Neuronal stem cell (in vitro differentiated cells): ENCODE data around the gene COTL1.

Source experiments
- DNase-seq: peaks from one replicate; pipeline ENCODE4 v3.0.0-alpha.2; 2013; ENCODE audit warnings: low spot score
- H2AFZ ChIP-seq: one replicate; pipeline ENCODE4 v1.6.1; 2013; ENCODE audit warnings: mild to moderate bottlenecking, low read length, inconsistent platforms
- H2AK5ac ChIP-seq: 2 replicates; pipeline ENCODE4 v1.6.1; 2013; ENCODE audit warnings: low read depth, mild to moderate bottlenecking, inconsistent platforms, low read length, moderate library complexity, mixed read lengths
- H2BK120ac ChIP-seq: 2 replicates; pipeline ENCODE4 v1.6.1; 2013; ENCODE audit warnings: low read depth, mild to moderate bottlenecking, inconsistent platforms, low read length, moderate library complexity, mixed read lengths
- H2BK12ac ChIP-seq: one replicate; pipeline ENCODE4 v1.6.1; 2013; ENCODE audit warnings: low read length, inconsistent platforms
- H2BK15ac ChIP-seq: 2 replicates; pipeline ENCODE4 v1.6.1; 2013; ENCODE audit warnings: mild to moderate bottlenecking, low read length, inconsistent platforms, mixed read lengths
- H2BK5ac ChIP-seq: one replicate; pipeline ENCODE4 v1.6.1; 2013; ENCODE audit warnings: inconsistent platforms, mild to moderate bottlenecking, low read length, moderate library complexity
- H3K14ac ChIP-seq: one replicate; pipeline ENCODE4 v1.6.1; 2013; ENCODE audit warnings: low read length, inconsistent platforms
- H3K18ac ChIP-seq: 2 replicates; pipeline ENCODE4 v1.6.1; 2013; ENCODE audit warnings: low read length, inconsistent platforms
- H3K23ac ChIP-seq: 2 replicates; pipeline ENCODE4 v1.6.1; 2013; ENCODE audit warnings: low read depth, mild to moderate bottlenecking, mixed read lengths, low read length, inconsistent platforms; ENCODE audit not compliant: poor library complexity
- H3K27ac ChIP-seq: replicated peaks from 3 replicates; pipeline ENCODE4 v1.5.1; 2013; ENCODE audit warnings: low read length, inconsistent platforms
- H3K27me3 ChIP-seq, 3 experiments: 2 replicates each; pipeline ENCODE4 v1.6.1; 2013; ENCODE audit warnings: low read length in 3 of 3, mild to moderate bottlenecking in 2 of 3, inconsistent platforms in 1 of 3, low read depth in 1 of 3, mixed read lengths in 1 of 3, moderate library complexity in 1 of 3; ENCODE audit not compliant: control insufficient read depth in 3 of 3, insufficient read depth in 3 of 3
- H3K36me3 ChIP-seq, 2 donors: replicated peaks in 1 of 2; 2 replicates each; pipeline ENCODE4 v1.6.1; 2013; ENCODE audit warnings: low read length in 2 of 2; ENCODE audit not compliant: control insufficient read depth in 2 of 2, insufficient read depth in 2 of 2
- H3K4ac ChIP-seq: 2 replicates; pipeline ENCODE4 v1.6.1; 2013; ENCODE audit warnings: inconsistent platforms, mild to moderate bottlenecking, low read length, moderate library complexity
- H3K4me1 ChIP-seq, 2 donors: 1 replicate in 1 of 2; 2 replicates in 1 of 2; pipeline ENCODE4 v1.6.1; 2013; ENCODE audit warnings: low read length in 2 of 2, low read depth in 1 of 2; ENCODE audit not compliant: control insufficient read depth in 2 of 2, insufficient read depth in 1 of 2
- H3K4me2 ChIP-seq: one replicate; pipeline ENCODE4 v1.6.1; 2013; ENCODE audit warnings: mild to moderate bottlenecking, low read length, inconsistent platforms; ENCODE audit not compliant: insufficient read depth, poor library complexity, severe bottlenecking
- H3K4me3 ChIP-seq, 2 donors: 2 replicates each; pipeline ENCODE4 v1.5.1; 2013; ENCODE audit warnings: low read length in 2 of 2, mild to moderate bottlenecking in 2 of 2, inconsistent platforms in 1 of 2, moderate library complexity in 1 of 2
- H3K79me1 ChIP-seq: one replicate; pipeline ENCODE4 v1.6.1; 2013; ENCODE audit warnings: low read depth, mild to moderate bottlenecking, inconsistent platforms, low read length, moderate library complexity
- H3K9ac ChIP-seq: one replicate; pipeline ENCODE4 v1.6.1; 2013; ENCODE audit warnings: mild to moderate bottlenecking, low read depth, low read length, inconsistent platforms; ENCODE audit not compliant: poor library complexity
- H3K9me3 ChIP-seq, 2 donors: replicated peaks in 1 of 2; 2 replicates each; pipeline versions ENCODE3 to v1.6.1; 2013; ENCODE audit warnings: low read length in 2 of 2, mild to moderate bottlenecking in 2 of 2, inconsistent platforms in 1 of 2, low read depth in 1 of 2, mixed read lengths in 1 of 2, moderate library complexity in 1 of 2; ENCODE audit not compliant: control insufficient read depth in 2 of 2, insufficient read depth in 1 of 2
- H4K8ac ChIP-seq: one replicate; pipeline ENCODE4 v1.6.1; 2013; ENCODE audit warnings: low read depth, mild to moderate bottlenecking, inconsistent platforms, low read length, moderate library complexity
- H4K91ac ChIP-seq: one replicate; pipeline ENCODE4 v1.6.1; 2013; ENCODE audit warnings: low read length, low read depth, mild to moderate bottlenecking, inconsistent platforms; ENCODE audit not compliant: poor library complexity
- WGBS, 2 donors: extraction: QIAGEN DNeasy Blood & Tissue Kit; methylation state at CpG; one replicate each; pipeline ENCODE4 v1.1.7; 2013; ENCODE audit warnings: missing lambda C conversion rate in 2 of 2, mixed read lengths in 1 of 2; ENCODE audit not compliant: insufficient read length in 2 of 2, insufficient replicate concordance in 1 of 2; ENCODE audit errors: extremely low coverage in 2 of 2; 5-methylcytosine and 5-hydroxymethylcytosine counted together

COTL1 gene

DNA sequence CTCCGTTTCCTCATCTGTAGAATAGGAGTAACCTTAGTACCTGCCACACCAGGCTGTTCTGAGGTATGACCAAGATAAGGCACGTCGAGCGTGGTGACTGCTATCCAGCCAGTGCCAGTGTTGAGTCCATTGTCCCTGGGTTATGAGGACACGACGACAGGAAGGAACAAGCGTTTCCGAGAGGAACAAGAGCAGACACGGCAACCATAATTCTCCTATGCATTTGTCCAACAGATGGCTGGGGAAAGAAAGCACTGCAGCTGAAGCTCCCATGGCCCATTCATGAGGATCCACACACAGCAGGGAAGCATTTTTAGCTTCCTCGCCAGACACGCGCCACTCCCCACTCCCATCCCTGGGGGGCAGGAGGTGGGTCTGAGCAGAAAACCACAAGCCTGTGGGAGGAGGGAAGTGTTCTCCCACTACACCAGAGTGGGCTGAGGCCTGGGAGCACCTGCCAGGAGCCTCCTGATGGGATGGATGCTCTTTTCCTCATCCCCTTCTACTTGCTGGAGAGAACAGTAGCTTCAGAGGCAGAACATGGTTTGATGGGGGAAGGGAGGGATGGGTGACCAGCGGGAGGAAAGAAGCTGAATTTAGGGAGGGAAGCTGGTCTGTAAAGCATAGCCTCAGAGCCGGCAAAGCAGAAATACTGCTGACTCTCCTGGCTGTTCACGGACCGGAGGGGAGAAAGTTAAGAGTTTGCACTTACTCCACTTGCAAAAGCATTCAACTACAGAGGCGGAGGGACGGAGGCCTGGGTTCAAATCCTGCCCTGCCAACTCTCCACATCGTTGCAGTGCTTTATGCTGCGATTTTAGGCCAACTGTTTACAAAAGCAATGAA, 2.7 kb downstream of the COTL1 start:
- Histone ChIP-seq H3K9ac (no peak overlapping the region), H2BK5ac (no peak overlapping the region), H2AK5ac (peak overlapping the region; percentile 7), H3K18ac (peak overlapping the region; percentile 6), H2BK15ac (no peak overlapping the region), H2AFZ (no peak overlapping the region), H3K27me3 (no peaks in the 10 kb centered on the region), H4K8ac (no peak overlapping the region), H2BK12ac (no peak overlapping the region), H2BK120ac (no peak overlapping the region), H3K4ac (no peak overlapping the region), H3K79me1 (peaks cover 15% of the 10 kb centered on the region), H3K23ac (no peak overlapping the region), H3K9me3 (peaks cover 0 to 3% of the 10 kb centered on the region in 2 donors), H3K4me3 (peak overlapping the region in 1 of 2 donors; percentile 72), H4K91ac (no peak overlapping the region), H3K27ac (no peak overlapping the region), H3K14ac (no peak overlapping the region), H3K4me2 (no peak overlapping the region), H3K4me1 (peaks cover 26 to 31% of the 10 kb centered on the region in 2 donors), H3K36me3 (peaks cover 17 to 66% of the 10 kb centered on the region in 2 donors)
- DNase-seq, result no peak
- no CpG with 5 or more reads among the region's 20 CpGs for WGBS, 2 donors

GRCh38 chr16:84614623-84614967, 3.3 kb downstream of the COTL1 start:
- Histone ChIP-seq H3K27me3 (no peaks in the 10 kb centered on the region), H4K8ac (no peak overlapping the region), H3K4me2 (no peak overlapping the region), H2BK15ac (no peak overlapping the region), H4K91ac (no peak overlapping the region), H2BK5ac (no peak overlapping the region), H2AFZ (no peak overlapping the region), H3K36me3 (peaks cover 17 to 72% of the 10 kb centered on the region in 2 donors), H3K4me1 (peaks cover 26 to 31% of the 10 kb centered on the region in 2 donors), H3K23ac (no peak overlapping the region), H3K4ac (no peak overlapping the region), H3K14ac (no peak overlapping the region), H2AK5ac (peak overlapping the region; percentile 12), H2BK120ac (no peak overlapping the region), H2BK12ac (no peak overlapping the region), H3K27ac (no peak overlapping the region), H3K9ac (no peak overlapping the region), H3K9me3 (peaks cover 0 to 3% of the 10 kb centered on the region in 2 donors), H3K18ac (no peak overlapping the region), H3K79me1 (peaks cover 15% of the 10 kb centered on the region), H3K4me3 (peak overlapping the region in 1 of 2 donors; percentile 72)
- no peak for DNase-seq
- WGBS, 2 donors, result no CpG with 5 or more reads among the region's 3 CpGs

DNA sequence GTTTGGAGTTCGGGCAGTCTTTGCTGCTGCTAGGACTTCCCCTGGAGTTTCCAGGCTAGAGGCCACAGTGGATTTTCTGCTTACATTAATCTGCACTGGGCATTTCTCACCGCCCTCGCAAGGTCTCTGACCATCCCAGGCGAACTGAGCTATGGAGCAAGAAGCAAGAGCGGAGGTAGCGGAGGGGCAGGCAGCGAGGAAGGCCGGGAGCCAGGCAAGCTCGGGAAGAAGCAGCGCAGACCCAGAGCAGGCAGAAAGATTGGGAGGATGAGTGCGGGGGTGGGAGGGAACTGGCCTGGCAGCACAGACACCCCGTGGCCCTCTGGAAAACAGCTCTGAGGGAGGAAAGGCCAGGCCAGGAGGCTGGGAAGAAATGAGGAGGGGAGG, 3.8 kb downstream of the COTL1 start:
- no CpG with 5 or more reads among the region's 12 CpGs for WGBS, 2 donors

DNA sequence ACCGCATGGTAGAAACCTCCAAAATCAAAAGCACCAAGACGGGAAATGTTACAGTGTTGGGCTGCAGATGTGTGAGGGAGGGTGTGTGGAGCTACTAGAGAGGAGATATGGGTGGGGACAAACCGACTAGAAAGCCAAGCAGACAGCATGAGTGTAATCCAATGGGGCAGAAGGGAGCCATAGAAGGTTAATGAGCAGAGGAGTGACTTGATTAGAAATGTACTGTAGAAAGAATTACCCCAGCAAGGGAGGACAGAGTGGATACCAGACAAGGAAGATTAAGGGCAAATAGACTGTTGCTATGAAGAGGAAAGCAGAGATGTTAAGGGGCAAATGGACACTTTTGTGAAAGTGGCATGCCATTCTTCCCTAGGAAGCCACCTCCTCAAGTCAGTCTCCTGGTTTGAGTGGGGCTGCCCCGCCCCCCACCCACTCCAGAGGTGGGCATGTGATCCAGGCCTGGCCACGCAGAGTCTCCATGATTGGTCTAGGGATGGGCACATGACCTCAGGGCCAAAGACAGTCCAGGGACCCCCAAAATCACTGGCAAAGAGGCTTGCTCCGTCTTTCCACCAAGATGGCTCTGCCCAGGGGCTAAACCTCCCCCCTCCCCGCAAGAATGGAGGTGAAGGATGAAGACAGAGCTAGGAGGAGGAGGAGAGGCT, 4.3 kb downstream of the COTL1 start:
- no peak overlapping the region for H3K23ac ChIP-seq
- peaks cover 19 to 82% of the 10 kb centered on the region in 2 donors for H3K36me3 ChIP-seq
- peaks cover 15% of the 10 kb centered on the region for H3K79me1 ChIP-seq
- H3K4me2 ChIP-seq, result no peak overlapping the region
- H3K18ac ChIP-seq, result no peak overlapping the region
- peaks cover 21 to 26% of the 10 kb centered on the region in 2 donors for H3K4me1 ChIP-seq
- H2AFZ ChIP-seq, result no peak overlapping the region
- DNase-seq, result no peak
- H2BK120ac ChIP-seq, result no peak overlapping the region
- no peak overlapping the region for H3K4ac ChIP-seq
- WGBS, 2 donors, result no CpG with 5 or more reads among the region's 7 CpGs
- H3K27ac ChIP-seq, result no peak overlapping the region
- no peak overlapping the region for H2BK15ac ChIP-seq
- H2AK5ac ChIP-seq, result no peak overlapping the region
- H2BK5ac ChIP-seq, result no peak overlapping the region
- no peak overlapping the region for H2BK12ac ChIP-seq
- no peak overlapping the region for H4K91ac ChIP-seq
- H3K9ac ChIP-seq, result no peak overlapping the region
- no peak overlapping the region for H3K4me3 ChIP-seq
- no peak overlapping the region for H3K14ac ChIP-seq
- no peaks in the 10 kb centered on the region for H3K27me3 ChIP-seq
- H4K8ac ChIP-seq, result no peak overlapping the region
- H3K9me3 ChIP-seq, result peaks cover 0 to 3% of the 10 kb centered on the region in 2 donors

More for the DNA sequence above, 3.8 kb downstream of the COTL1 start:
- peak overlapping the region; percentile 22 for H3K4me2 ChIP-seq
- H2BK12ac ChIP-seq, result no peak overlapping the region
- no peak overlapping the region for H2AFZ ChIP-seq
- no peak overlapping the region for H2BK15ac ChIP-seq
- peaks cover 26 to 30% of the 10 kb centered on the region in 2 donors for H3K4me1 ChIP-seq
- DNase-seq, result no peak
- no peak overlapping the region for H2BK120ac ChIP-seq
- H3K36me3 ChIP-seq, result peaks cover 19 to 77% of the 10 kb centered on the region in 2 donors
- peaks cover 0 to 3% of the 10 kb centered on the region in 2 donors for H3K9me3 ChIP-seq
- no peak overlapping the region for H4K91ac ChIP-seq
- H3K14ac ChIP-seq, result peak overlapping the region; percentile 43
- no peak overlapping the region for H2BK5ac ChIP-seq
- no peak overlapping the region for H4K8ac ChIP-seq
- no peak overlapping the region for H3K4me3 ChIP-seq
- H3K23ac ChIP-seq, result no peak overlapping the region
- no peak overlapping the region for H3K4ac ChIP-seq
- peak overlapping the region; percentile 12 for H2AK5ac ChIP-seq
- peak overlapping the region; percentile 71 for H3K9ac ChIP-seq
- no peaks in the 10 kb centered on the region for H3K27me3 ChIP-seq
- H3K27ac ChIP-seq, result peak overlapping the region; percentile 7
- peaks cover 15% of the 10 kb centered on the region for H3K79me1 ChIP-seq
- peak overlapping the region; percentile 52 for H3K18ac ChIP-seq
